Spleen (tissue), 11 donors: ENCODE data around the gene KLHL22. TPM values are rescaled to one million over a fixed set of nuclear protein-coding genes. Genes with fewer than 3 reads are reported as not detected.

Source experiments
- DNase-seq: peaks from one replicate; pipeline ENCODE4 v3.0.0-alpha.2; 2020
- H3K27ac ChIP-seq, 8 donors: fragments of 200-600 bp; sonication (generic) in 7 of 8; 1 replicate in 4 of 8; 2 replicates in 4 of 8; pipeline versions ENCODE4 v1.5.0 to v1.8.0; 2016 to 2021; ENCODE audit warnings: inconsistent platforms in 4 of 8, mild to moderate bottlenecking in 4 of 8, moderate library complexity in 1 of 8
- H3K27me3 ChIP-seq, 7 donors: fragments of 200-600 bp; sonication (generic) in 6 of 7; replicated peaks in 1 of 7; 1 replicate in 4 of 7; 2 replicates in 3 of 7; pipeline versions ENCODE4 v1.5.0 to v1.8.0; 2016 to 2021; ENCODE audit warnings: inconsistent platforms in 3 of 7, mild to moderate bottlenecking in 1 of 7
- H3K36me3 ChIP-seq, 6 donors: fragments of 200-600 bp; sonication (generic) in 5 of 6; 1 replicate in 4 of 6; 2 replicates in 2 of 6; pipeline versions ENCODE4 v1.5.0 to v1.8.0; 2016 to 2021; ENCODE audit warnings: inconsistent platforms in 2 of 6
- H3K4me1 ChIP-seq, 6 donors: fragments of 200-600 bp; sonication (generic) in 5 of 6; 1 replicate in 3 of 6; 2 replicates in 3 of 6; pipeline versions ENCODE4 v1.5.0 to v1.8.0; 2016 to 2021; ENCODE audit warnings: inconsistent platforms in 3 of 6
- H3K4me3 ChIP-seq, 8 donors: fragments of 200-600 bp; sonication (generic) in 7 of 8; 1 replicate in 4 of 8; 2 replicates in 4 of 8; pipeline versions ENCODE4 v1.5.0 to v1.8.0; 2016 to 2021; ENCODE audit warnings: inconsistent platforms in 4 of 8, mild to moderate bottlenecking in 4 of 8, moderate library complexity in 2 of 8
- H3K9me3 ChIP-seq, 8 donors: fragments of 200-600 bp; sonication (generic) in 7 of 8; 1 replicate in 4 of 8; 2 replicates in 4 of 8; pipeline versions ENCODE4 v1.5.0 to v1.8.0; 2016 to 2021; ENCODE audit warnings: inconsistent platforms in 4 of 8
- POLR2A ChIP-seq, 3 donors: fragments of 450-650 bp; IDR thresholded peaks; one replicate each; pipeline ENCODE4 v1.5.1; 2017; ENCODE audit warnings: antibody characterized with exemption in 3 of 3, mild to moderate bottlenecking in 1 of 3
- POLR2AphosphoS5 ChIP-seq, 3 donors: sonication (generic); formaldehyde crosslinking; IDR thresholded peaks; one replicate each; pipeline ENCODE4 v1.5.1; 2017; ENCODE audit warnings: antibody characterized with exemption in 3 of 3
- WGBS, 5 donors: extraction: QIAGEN DNeasy Blood & Tissue Kit in 3 of 5; methylation state at CpG; one replicate each; pipeline versions ENCODE4 v1.1.5 to v1.1.7; 2013 to 2018; 5-methylcytosine and 5-hydroxymethylcytosine counted together
- intact Hi-C: fragments of 100-400 bp; cut with DNase I; formaldehyde crosslinking; loops from one replicate; pipeline ENCODE4 v1.15.0; 2023; ENCODE audit warnings: low total_unique reads
- polyA plus RNA-seq, 3 donors: library from polyadenylated mRNA; stranded (reverse); fragments of 200-250 nt; gene quantifications; one replicate each; pipeline ENCODE4 v1.2.1, GENCODE V29; 2013
- total RNA-seq, 7 donors: library from RNA; depleted of rRNA in 3 of 7; stranded (reverse); fragments of >200 nt in 3 of 7; fragmentation: NEBNext Ultra II Directional in 4 of 7; extraction: Animal tissue kit (Norgen Biotek cat#: 25700) in 4 of 7; gene quantifications; one replicate each; pipeline versions ENCODE4 v1.1.0 to v1.2.1, GENCODE V29; 2016 to 2021
- TF ChIP-seq, protein P1 (sequence below), 11 experiments: fragments of 200-600 bp in 7 of 11; fragments of 450-650 bp in 4 of 11; sonication (generic) in 4 of 11; IDR thresholded peaks in 8 of 11; conservative IDR thresholded peaks in 3 of 11; 1 replicate in 7 of 11; 2 replicates in 4 of 11; pipeline versions ENCODE4 v1.4.0 to v1.8.0; 2016 to 2021; ENCODE audit warnings: antibody characterized with exemption in 11 of 11, inconsistent platforms in 4 of 11, mild to moderate bottlenecking in 1 of 11
- donor health status: healthy with polysubstance abuse.
- donor health status: DM: no; HTN: no; CAD: no; lungs with moderate emphysema.
- donor health status: DM: no; HTN: no; CAD: no.
- donor health status: Bipolar disorder and iron deficiency.
- donor health status: healthy.
- donor health status: DM: no; HTN: no; CAD: no.
- donor health status: DM: yes; HTN: yes; CAD: no.

KLHL22 gene
- total and polyA plus RNA-seq, 10 donors, result 14.0 to 40.6 (median 28.6) TPM

DNA sequence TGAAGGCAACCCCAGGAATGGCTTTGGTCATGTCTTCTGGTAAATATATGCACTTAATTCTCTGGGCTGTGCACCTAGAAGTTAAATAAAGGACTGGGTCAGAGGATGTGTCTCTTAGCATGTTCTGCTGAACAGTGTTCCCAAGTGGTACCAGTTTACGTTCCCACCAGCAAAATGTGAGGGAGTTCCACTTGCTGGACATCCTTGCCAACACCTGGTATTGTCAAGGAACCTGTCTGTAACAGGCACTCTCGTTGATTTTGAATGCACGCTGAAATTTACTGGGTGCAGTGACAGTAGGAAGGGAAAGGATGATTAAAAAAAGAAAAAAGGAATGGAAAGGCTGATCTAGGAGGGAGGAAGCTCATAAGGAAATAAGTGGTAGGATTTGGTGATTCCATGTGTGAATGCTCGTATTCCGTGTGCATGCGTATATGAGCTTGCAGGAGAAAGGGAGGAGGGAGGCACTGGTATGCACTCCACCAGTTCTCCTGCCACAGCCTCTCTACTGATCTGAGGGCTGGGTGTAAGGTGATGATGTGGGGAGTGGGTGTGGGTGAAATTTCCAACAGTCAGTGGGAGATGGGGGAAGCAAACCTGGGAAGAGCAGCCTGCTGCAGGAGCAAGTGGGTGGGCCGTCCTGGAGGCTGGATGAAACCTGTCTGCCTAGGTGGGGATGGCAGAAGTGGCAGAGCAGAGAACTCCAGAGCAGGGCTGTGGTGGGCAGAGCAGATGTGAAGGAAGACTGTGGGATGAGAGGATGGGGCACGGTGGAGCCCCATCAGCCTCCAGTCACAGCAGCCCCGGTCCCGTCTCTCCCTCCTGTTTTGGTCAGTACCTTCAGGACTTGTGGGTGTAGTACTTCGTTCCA is 26.8 kb upstream of the KLHL22 start:
- H3K4me1 ChIP-seq, result peaks cover 25 to 95% (median 70%) of the 10 kb centered on the region in 6 donors

DNA sequence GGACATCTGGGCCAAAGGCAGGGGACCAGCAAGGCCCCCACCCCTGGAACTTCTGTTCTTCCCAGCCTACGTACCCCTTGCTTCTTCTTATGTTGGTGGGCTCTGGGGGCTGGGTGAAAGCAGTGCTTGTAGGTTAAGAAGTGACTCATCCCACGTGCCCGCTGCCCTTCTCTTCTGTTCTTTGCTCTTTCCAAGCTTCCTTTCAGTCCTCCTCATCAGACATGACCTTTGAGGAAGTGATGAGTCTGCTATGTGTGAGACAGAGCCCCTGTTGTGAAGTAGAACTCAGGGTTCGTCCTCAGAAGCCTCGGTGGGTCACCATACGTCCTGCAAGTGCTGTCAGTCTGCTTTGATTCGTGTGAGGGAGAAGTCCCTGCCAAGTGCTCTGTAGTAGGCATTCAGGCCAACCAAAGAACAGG is 24.5 kb upstream of the KLHL22 start:
- TF ChIP-seq POLR2AphosphoS5 (IDR thresholded peaks at IDR 0.05) (no peak), POLR2A (IDR thresholded peaks at IDR 0.05) (no peak)
- TF ChIP-seq, protein P1, sequence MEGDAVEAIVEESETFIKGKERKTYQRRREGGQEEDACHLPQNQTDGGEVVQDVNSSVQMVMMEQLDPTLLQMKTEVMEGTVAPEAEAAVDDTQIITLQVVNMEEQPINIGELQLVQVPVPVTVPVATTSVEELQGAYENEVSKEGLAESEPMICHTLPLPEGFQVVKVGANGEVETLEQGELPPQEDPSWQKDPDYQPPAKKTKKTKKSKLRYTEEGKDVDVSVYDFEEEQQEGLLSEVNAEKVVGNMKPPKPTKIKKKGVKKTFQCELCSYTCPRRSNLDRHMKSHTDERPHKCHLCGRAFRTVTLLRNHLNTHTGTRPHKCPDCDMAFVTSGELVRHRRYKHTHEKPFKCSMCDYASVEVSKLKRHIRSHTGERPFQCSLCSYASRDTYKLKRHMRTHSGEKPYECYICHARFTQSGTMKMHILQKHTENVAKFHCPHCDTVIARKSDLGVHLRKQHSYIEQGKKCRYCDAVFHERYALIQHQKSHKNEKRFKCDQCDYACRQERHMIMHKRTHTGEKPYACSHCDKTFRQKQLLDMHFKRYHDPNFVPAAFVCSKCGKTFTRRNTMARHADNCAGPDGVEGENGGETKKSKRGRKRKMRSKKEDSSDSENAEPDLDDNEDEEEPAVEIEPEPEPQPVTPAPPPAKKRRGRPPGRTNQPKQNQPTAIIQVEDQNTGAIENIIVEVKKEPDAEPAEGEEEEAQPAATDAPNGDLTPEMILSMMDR (IDR thresholded peaks at IDR 0.05 in 8 of 11, conservative IDR thresholded peaks at IDR 0.05 in 3 of 11), result no peak
- no peaks in the 10 kb centered on the region for H3K9me3 ChIP-seq
- peaks cover 29 to 95% (median 78%) of the 10 kb centered on the region in 6 donors for H3K4me1 ChIP-seq

More for the DNA sequence above, 26.8 kb upstream of the KLHL22 start:
- H3K36me3 ChIP-seq, result peaks cover 0 to 73% (median 25%) of the 10 kb centered on the region in 6 donors
- no peaks in the 10 kb centered on the region for H3K27me3 ChIP-seq
- intact Hi-C loops, result no loop called here
- DNase-seq, result no peak
- H3K9me3 ChIP-seq, result no peaks in the 10 kb centered on the region
- H3K4me3 ChIP-seq, result no peak overlapping the region
- TF ChIP-seq, protein P1 (IDR thresholded peaks at IDR 0.05 in 8 of 11, conservative IDR thresholded peaks at IDR 0.05 in 3 of 11), result no peak
- no peak for TF ChIP-seq POLR2AphosphoS5 (IDR thresholded peaks at IDR 0.05)
- TF ChIP-seq POLR2A (IDR thresholded peaks at IDR 0.05), result no peak
- WGBS, 5 donors, result 75 to 91% (median 84%) methylated on average over 11 of the region's 11 CpGs
- H3K27ac ChIP-seq, result peak overlapping the region in 3 of 8 donors; percentile 40 to 62 (median 47)

DNA sequence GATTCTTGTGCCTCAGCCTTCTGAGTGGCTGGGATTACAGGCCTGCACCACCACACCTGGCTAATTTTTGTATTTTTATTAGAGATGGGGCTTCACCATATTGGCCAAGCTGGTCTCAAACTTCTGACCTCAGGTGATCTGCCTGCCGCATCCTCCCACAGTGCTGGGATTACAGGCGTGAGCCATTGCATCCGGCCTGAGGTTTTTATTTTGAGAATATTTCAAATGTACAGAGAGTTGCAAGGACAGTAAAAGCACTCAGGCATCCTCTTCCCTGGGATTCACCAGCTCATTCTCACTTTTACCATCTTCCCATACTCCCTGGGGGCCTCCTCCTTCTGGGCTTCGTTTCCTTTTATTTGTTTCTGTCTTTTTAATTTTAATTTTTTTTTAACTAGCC is 24.0 kb upstream of the KLHL22 start:
- no peak overlapping the region for H3K27ac ChIP-seq
- TF ChIP-seq, protein P1 (IDR thresholded peaks at IDR 0.05 in 8 of 11, conservative IDR thresholded peaks at IDR 0.05 in 3 of 11), result no peak
- TF ChIP-seq POLR2AphosphoS5 (IDR thresholded peaks at IDR 0.05) (no peak), POLR2A (IDR thresholded peaks at IDR 0.05) (no peak)
- H3K9me3 ChIP-seq, result no peaks in the 10 kb centered on the region
- peaks cover 0 to 78% (median 24%) of the 10 kb centered on the region in 6 donors for H3K36me3 ChIP-seq
- intact Hi-C loops, result loop anchor here (10.0 kb wide), 1 partner anchor 45 kb away; no protein-coding TSS in a partner anchor
- no peaks in the 10 kb centered on the region for H3K27me3 ChIP-seq
- H3K4me3 ChIP-seq, result no peak overlapping the region
- H3K4me1 ChIP-seq, result peaks cover 33 to 95% (median 80%) of the 10 kb centered on the region in 6 donors
- WGBS, 5 donors, result 64 to 91% (median 77%) methylated on average over 4 of the region's 4 CpGs
- DNase-seq, result no peak

More for the DNA sequence above, 24.5 kb upstream of the KLHL22 start:
- peaks cover 0 to 73% (median 24%) of the 10 kb centered on the region in 6 donors for H3K36me3 ChIP-seq
- intact Hi-C loops, result no loop called here
- no peak for DNase-seq
- H3K27ac ChIP-seq, result peak overlapping the region in 3 of 8 donors; percentile 11 to 35 (median 24)
- no peaks in the 10 kb centered on the region for H3K27me3 ChIP-seq
- 54 to 72% (median 67%) methylated on average over 7 of the region's 7 CpGs for WGBS, 5 donors
- no peak overlapping the region for H3K4me3 ChIP-seq
